Right hindlimb (tissue), 1 donor: ENCODE measurements around the gene CEP131.

ENCODE experiments used
- DNase-seq: peaks from one replicate; pipeline ENCODE4 v3.0.0-alpha.2; 2018

The CEP131 gene

DNA sequence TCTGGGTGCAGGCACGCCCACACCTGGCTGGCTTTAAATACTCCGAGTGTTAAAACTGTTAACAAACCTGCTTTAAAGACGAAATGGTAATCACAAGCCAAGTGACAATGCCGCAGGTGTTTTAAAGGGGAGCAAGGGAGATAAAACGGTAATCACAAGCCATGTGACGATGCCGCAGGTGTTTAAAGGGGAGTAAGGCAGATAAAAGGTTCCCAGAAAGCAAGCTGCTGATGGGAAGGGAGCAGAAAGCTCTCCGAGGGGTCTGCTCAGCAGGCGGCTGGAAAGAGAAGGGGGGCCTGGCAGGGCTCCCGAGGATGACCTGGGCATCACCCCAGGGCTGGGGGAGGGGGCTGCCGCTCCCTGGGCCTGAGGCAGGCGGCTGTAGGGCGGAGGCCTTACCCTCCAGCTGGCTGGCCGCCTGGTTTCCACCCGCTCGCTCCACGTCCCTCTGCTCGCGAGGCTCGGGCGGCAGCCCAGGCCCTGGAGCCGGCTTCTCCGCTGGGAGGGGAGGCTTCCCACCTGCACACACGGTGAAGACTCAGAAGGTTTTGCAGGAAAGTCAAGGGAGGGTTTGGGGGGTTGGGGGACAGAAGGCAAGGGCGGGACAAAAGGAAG lies 28.4 kb upstream of the CEP131 start:
- DNase-seq, result peak; percentile 54

DNA sequence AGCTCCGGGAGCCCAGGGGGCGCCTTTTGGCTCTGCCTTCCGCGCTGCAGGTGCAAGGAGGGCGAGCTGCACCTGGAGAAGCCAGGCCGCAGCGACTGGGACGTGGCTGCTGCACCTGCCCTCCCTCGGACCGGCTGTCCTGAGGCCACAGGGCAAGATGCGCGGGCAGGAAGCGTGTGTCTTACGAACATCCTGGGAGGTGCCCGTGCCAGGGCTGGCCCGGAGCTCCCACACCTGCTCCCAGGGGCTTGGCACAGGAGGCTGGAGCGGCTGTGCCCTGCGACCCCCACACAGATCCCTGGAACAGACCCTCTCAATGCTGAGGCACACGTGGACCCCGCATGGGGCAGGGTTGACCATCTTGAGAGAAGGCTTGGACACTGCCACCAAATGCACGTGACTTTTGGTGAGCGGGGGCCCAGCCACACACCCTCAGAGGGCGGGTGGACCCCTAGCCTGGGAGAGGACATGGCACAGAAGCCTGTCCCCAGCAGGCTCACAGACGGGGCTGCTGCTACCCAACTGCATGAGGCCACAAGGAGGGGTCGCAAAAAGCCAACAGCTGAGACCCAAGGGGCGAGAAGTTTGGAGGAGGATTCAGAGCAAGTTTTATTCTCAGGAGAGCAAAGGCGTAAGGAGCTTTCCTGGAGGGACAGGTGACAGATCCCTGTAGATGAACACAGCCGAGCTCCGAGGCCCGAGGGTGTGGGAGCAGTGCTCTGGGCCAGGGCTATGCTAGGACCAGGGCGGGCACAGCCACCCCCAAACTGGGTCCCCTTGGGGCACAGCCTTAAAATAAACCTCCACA lies 27.7 kb upstream of the CEP131 start:
- no peak for DNase-seq

DNA sequence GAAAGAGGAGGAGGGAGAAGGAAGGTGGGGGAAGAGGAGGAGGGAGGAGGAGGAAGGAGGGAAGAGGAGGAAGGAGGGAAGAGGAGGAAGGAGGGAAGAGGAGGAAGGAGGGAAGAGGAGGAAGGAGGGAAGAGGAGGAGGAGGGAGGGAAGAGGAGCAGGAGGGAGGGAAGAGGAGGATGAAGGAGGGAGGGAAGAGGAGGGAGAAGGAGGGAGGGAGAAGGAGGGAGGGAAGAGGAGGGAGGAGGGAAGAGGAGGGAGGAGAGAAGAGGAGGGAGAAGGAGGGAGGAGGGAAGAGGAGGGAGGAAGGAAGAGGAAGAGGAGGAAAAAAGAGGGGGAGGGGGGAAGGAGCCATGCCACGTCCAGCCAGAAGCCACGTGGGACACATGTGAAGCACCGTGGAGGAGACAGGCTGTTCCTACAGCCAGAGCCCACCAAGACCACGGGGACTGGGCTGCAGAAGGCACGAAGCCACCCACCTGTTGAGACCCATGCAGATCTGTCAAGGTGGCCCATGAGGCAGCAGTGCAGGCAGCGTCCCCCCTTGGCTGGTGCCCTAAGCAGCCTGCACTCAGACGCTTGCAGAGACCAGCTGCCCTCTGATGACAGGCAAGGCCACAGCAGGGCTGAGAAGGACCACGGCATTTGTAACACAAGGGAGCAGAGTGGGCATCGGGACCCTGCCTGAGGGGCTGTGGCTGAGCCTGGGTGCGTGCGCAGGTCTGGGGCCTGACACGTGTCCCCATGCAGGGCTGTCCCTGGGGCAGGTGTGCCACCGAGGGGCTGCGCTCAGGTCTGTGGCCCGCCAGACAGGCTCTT lies 26.7 kb upstream of the CEP131 start:
- DNase-seq, result no peak

DNA sequence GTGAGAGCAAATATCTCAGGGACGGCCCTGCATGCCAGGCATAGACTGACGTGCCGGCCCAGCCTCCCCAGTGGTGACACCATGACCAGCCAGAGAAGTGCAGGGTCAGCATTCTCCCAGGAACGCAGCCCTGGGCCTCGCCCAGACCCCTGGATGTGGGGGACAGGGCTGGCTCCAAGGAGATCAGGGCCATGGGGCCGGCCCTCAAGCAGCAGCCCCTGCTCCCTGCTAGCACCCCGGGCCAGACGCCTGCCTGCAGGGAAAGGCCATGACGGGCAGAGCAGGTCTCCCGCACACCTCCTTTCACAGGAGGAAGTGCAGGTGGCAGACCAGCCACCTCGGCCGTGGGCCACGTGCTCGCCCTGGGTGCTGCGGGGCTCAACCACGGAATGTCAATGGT lies 25.9 kb upstream of the CEP131 start:
- no peak for DNase-seq

DNA sequence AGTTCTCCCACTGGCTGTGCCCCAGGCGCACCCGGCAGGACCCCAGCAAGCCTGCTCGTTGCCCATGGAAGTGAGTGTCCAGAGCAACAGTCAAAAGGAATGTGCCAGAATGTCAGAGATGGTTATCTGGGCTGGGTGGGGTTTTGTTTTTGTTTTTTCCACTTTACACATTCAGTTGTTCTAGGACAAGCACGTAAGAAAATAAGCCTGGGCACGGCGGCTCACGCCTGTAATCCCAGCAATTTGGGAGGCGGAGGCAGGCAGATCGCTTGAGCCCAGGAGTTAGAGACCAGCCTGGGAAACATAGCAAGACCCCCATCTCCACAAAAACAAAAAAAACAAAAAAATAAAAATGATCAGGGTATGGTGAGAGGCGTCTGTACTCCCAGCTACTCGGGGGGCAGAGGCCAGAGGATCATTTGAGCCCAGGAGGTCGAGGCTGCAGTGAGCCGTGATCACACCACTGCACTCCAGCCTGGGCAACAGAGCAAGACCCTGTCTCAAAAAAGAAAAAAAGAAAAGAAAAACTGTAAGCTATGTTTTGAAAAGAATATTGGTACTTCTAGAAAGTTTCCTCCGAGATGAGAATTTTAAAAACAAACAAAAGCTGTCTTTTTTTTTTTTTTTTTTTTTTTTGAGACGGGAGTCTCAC lies 24.7 kb upstream of the CEP131 start:
- no peak for DNase-seq

DNA sequence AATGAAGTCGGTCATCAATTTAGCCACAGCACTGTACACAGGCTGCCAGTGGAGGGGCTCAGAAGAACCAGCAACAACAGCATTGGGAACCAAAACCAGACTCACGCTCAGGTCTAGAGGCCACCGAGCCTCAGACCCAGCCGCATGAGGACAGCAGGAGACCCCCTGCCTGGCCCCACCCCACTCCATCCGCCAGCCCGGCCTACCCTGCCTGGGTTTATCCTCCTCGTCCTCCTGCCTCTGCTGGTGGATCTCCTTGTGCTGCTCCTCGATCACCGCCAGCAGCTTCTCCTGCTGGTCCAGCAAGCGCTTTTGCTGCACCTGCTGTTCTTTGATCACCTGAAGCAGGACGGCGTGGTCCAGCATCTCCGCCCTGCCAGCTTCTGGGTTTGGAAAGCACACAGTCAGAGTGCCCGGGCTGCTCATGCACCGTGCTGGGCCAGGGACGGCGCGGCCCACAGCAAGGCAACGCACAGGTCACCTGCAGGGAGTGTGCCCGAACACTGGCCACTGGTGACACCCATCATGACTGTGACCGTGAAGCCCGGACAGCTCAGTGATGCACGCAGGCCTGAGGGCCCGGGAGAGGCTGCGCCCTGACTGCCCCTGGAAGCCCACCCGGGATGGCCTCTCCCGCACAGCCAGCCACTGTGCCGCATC lies 24.0 kb upstream of the CEP131 start:
- no peak for DNase-seq

DNA sequence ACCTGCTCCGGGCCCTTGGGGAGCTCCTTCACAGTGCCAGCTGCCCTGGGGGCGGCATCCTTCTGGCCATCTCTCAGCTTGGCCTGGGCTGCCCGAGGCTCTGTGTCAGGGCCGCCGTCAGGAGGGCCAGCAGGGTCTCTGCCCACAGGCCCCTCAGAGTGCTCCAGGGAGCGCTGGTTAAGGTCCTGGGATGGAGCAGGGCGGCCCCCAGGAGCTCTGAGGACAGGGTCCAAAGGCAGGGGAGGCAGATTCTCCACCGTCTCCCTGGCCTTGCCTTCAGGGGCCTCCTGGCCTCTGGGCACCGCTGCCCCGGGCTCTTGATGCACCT lies 23.5 kb upstream of the CEP131 start:
- no peak for DNase-seq

DNA sequence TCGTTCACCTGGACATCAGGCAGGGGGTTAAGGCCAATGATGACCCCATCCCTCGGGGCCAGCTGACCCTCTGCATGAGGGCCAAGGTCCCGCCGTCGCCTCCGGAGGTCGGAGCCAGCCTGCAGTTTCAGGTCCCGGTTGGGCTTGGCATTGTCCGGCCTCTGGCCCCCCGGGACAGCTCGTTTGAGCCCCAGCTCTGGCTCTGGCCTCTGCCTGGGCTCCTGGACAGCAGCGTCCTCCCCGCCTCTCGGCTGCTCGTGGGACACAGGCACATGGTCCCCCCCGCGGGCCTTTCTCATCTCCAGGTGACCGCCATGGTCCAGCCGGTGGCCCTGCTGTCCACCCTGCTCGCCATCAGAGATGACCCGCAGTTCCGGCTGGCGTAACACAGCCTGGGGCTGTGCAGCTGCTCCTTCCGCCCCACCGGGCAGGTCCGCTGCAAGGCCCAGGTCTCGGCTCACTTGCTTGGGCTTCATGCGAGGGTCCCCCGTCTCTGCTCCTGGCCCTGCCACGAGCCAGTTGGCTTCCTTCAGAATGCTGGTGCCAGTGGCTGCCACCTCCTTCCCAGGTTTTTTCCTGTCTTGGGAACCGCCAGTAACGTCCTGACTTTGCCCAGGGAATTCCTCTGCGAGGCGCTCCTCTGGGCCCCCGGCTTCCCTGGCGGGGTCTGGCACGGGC lies 23.0 kb upstream of the CEP131 start:
- no peak for DNase-seq

DNA sequence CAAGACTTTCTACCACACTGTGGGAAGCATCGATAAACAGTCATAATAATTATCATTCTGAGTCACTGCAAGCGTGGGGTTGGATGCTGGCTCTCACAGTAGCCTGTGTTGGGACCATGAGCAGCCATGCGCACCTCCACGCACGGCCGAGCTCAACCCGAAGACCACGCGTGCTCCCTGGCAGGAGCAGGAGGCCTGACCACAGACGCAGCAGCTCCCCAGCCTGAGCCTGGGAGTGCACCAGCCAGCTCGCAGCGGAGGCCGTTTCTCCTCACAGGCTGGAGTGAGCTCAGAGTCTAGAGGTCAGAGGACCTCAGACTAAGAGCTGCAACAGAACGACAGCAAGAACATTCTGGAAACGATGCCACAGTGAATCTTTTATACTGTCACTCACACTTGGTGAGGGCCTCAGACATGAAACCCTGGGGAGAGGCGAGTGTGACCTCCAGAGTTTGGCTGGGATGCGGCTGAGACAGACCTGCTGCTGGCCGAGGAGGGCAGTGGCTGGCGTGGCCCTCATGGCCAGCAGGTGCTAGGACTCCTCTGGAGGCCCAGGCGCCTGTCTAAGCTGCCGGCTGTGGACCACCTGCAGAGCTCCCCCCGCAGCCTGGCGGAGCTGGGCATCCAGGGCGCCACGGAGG lies 22.4 kb upstream of the CEP131 start:
- DNase-seq, result no peak

DNA sequence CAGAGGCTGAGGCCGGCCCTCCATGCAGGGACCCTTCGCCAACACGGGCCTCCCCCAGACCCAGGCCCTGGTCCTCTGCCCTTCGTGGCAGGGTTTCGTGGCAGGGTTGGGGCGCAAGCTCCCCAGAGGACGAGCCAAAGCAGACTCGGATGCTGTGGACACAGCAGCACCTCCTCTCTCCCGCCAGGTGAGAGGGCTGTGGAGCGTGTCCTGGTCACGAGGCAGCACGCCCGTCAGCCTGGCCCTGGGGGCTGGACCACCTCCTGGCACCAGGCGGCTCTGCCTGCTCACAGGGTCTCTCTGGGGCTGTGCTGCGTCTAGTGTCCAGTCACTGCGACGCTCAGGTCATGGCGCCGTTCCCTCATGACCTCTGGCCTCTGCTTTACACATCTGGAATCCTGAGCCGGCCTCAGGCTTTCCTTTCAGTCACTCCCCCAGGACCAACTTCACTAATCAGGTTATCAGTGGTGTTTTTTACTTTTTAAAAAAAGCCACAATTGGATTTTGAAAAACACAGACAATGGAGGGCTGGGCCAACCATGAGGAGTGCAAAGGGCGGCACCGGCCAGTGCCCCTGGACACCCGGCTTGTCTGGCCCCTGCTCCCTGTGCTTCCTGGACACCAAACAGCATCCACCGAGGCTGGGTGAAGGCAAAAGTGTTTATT lies 21.7 kb upstream of the CEP131 start:
- DNase-seq, result no peak

DNA sequence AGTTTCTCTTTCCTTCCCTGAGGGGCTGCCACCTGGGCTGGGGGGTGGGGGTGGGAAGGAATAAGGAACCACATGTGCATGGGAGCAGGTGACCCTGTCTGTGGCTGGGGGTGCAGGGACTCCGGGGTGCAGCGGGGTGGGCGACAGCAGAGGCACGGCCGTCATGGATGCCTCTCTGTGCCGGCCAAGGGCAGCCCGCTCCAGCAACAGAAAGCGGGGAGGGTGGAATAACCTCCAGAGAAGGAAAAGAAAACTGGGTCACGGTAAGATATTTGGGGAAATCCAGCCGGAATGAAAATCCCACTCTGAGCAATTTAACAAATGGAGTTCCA lies 20.5 kb upstream of the CEP131 start:
- no peak for DNase-seq

DNA sequence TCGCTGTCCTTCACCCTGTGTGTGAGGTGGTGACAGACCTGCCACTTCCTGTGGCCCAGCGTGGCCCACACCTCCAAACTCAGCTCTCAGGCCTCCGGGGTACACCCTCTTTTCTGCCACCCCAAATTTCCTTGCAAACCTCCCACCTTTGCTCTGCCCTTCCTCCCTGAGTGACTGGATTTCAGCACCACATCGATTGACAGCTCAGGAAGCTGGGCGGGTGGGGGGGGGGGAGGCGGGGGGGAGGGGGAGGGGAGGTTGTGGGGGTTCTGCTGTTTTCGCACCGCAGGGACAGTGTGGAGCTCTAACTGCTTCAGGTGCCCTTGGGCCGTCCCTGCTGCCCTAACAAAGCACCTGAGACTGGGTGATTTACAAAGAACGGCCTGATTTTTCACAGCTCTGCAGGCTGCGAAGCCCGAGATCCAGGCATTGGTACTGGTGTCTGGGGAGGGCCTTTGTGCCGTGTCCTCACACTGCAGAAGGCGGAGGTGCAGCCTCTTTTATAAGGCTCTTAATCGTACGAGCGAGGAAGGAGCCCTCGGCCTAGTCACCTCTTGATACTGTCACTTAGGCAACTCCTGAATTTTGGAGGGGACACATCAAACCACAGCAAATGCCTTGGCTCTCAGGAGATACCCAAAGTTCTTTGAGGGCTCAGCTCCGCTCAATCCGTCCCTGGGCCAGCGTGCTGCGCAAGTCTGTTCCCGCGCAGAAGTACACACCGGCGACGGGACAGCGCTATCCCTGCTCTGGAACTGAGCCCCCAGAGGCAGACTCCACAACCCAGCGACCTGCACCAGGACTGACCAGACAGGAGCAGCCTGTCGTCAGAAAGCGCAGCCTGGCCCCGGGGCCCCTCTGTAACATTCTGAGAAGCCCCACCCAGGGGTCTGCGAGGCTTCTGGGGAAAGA lies 19.9 kb upstream of the CEP131 start:
- no peak for DNase-seq

DNA sequence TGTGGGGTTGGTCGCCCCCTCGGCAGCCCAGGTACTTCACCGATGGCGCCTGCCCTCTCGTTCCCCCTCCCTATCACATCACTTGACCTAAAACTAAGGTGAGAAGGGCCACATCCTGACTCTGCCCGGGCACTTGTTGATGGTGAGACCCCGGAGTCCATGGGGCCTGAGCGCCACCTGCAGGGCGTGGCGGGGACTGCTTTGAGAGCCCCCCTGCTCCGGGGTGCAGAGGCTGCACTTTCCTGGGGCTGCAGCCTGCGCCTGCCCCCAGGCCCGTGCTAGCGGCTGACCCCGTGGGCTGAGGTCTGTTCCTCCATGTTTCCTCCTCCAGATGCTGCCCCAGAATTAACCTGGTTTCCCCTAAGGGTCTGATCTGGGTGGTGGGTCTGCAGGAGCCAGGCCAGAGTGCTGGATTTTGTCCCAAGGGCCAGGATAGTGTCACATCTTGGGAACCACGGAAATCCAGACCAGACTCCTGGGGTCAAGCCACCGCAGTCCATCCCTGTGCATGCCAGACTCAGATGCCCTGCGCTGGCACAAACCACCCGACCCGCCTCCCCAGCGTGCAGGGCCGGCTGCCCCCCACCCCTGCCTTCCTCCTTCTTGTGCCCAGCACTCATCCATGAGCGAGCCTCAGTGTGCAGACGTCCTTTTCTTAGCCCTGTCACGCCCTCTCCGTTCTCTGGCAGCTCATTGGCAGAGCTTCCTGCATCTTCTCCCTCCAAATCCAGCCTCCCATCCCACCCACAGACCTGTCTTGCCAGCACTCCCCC lies 19.1 kb upstream of the CEP131 start:
- peak; percentile 67 for DNase-seq

DNA sequence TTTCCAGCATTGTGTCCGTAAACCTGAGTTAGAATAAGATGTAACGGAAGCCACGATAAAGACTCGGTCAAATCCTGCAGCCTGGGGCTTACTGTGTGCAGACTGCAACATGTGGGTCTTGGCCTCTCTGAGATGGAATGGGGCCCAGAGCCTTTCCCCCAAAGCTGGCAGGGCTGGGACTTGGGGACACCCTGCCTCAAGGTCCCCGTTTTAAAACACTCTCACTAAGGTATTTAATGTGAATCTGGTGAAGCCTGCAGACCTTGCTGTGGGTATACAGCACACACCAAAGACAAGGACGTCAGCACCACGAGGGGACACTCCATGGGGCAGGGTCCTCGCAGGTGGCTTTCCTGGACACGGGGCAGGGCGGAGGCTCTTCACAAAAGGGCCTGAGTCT lies 18.4 kb upstream of the CEP131 start:
- DNase-seq, result no peak

DNA sequence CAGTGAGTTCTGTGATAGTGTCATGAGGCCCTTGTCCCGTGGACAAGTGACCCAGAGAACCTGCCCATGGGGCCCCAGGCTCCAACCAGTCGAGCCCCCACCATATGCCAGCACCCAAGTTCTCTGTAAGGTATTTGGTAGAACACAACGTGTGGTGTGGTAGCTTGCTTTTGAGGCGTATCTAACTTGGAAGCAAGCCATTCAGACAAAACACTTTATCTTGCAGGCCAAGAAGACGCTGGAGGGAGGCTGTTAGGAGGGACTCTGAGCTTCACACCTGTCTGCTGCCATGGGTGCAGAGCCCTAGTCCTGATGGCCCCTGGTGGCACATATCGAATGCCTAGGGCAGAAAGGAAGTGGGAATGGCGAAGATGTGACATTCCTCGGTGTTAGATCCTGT lies 18.0 kb upstream of the CEP131 start:
- DNase-seq, result no peak

DNA sequence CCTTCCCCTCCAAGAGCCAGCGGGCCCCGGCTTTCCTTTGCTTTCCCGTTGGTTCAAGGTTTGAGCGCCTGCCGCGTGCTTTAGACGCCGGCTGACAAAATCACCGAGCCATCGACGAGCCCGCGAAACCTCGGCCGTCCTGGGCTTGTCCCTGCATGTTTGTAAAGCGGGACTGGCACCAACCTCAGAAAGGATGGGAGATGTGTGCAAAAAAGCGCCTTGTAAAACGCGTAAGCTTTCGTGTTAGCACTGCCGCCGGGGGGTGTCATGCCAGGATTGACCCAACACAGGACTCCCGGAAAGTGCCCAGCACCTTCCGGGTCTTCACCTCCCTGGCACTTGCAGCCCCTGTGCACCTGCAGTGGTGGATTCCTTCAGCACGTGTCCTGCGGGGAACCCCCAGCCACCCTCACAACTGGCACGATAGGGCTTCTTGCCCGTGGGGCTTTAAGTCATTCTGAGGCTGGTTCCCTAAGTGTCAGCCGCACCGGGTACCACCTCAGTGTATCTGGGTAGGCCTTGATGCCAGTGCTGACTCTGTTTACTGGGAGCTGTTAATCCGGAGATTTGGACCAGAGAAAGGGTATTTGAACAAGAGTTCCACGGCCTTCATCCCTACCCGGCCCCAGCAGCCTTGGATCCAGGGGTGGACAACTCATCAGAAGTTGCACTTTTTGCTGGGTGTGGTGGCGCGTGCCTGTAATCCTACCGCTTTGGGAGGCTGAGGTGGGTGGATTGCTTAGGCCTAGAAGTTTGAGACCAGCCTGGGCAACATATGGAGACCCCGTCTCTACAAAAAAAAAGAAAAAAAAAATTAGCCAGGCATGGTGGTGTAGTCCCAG lies 17.2 kb upstream of the CEP131 start:
- DNase-seq, result no peak

DNA sequence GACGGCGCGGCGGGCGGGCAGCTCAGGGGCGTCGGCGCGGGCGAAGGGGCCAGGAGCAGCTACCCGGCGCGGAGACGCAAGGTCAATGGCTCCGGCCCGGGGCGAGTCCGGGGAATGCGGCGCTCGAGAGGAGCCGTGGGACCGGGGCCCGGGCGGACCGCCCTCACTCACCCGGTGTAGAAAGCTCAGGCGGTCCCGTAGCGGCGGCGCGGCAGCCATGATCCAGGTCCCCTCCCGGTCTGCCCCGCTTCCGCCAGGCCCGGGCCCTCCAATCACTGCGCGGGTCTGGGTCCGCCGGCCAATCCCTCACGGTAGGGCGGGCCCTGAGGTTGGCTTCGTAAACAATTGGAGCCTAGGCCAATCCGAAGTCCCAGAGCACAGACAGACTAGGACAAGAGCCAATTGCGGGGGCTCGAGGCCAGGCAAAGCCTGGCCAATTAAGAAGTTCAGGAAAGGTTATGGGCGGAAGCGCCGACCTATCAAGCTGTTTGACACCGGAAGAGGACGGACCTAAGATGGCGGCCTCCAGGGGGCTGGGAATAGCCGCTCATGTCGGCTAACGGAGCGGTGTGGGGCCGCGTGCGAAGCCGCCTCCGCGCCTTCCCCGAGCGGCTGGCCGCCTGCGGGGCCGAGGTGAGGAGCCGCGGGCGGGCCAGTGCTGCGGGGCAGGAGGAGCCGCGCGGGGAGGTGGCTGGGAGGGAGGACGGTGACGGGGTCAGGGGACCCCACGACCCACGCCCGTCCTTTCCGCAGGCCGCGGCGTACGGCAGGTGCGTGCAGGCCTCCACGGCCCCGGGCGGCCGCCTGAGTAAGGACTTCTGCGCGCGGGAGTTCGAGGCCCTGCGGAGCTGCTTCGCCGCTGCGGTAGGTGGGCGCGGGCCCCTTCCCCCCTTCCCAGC lies 16.3 kb upstream of the CEP131 start, which contains the start of the genes NDUFAF8 and TEPSIN:
Gene NDUFAF8, plus strand, starts transcription at position 504 of the 899 bp plus-strand sequence. Its CDS starts 46 bp downstream, at position 550.
Gene TEPSIN, minus strand, starts transcription at position 241 of the 899 bp plus-strand sequence. Its CDS starts 22 bp downstream, at position 219.
- DNase-seq, result peak; percentile 99
